NCI-H2227 treated with DMSO at 0.1 percent for 48 hours (cell line): Measurements from ENCODE around the gene CD74.
"Not testable (repeated sequence)": the region's sequence is repeated elsewhere in the genome, so short reads cannot be mapped to it uniquely, and the experiment has no call there.

Source experiments
- DNase-seq: peaks from one replicate; lab custom pipeline; 2025; lab: John Stamatoyannopoulos, UW

Gene CD74

DNA sequence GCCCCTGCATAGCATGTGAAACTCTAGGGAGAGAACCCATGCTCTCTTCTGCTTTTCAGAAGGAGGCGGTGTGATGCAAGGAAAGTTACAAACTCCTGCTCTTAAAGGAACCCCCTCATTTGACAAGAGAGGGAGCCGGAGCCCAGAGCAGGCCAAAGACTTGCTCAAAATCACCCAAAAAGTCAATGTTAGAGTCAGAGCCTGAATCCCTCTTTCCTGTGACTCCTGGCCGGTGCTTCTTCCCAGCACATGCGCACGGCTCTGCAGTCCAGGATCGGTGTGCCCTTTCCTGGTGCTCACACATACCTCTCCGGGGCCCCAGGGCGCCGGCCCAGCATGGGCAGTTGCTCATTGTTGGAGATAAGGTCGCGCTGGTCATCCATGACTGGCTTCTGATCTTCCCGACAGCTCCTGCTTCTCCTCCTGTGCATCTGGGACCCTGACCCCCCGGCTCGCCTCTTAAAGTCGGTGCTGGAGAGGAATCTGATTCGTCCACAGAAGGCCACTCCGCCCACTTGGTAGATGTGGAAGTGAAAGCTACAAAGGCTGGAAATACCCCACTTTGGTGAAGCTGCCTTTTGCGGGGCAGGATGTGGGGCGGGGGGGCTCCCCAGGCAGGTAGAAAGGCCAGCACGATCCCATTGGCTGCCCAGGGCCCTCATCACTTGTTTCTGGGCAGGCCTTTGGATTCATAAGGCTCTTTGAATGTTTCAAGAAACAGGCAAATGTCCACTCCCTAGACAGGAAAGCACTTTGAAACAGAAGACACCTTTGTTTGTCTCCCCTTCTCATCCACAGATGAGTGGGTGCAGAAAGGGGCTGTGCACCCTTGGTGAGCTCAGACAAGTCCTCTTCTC lies at the start of gene CD74:
Gene CD74 (minus strand): TSS at position 592 of the 857 bp plus-strand sequence. CDS start 161 bp downstream, at position 431.
- peak; percentile 12 for DNase-seq

DNA sequence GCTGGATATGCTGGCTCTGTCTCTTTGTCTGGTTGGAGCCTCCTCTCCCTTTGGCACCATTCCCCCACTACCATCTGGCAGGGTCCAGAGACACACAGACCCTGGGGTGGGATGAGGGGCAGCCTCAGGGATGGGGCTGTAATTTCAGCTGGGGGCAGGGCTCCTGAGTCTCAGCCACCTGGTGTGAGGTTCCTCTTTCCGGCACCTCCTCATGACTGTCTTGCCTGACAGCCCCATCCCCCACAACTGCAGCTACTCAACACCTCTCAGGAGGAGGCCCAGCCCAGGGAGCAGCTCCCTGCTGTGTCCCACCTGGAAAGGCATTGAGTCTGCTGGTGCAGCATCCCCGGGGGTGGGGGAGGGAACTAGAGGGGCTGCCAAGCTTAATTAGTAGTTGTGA lies 48.5 kb upstream of the CD74 start:
- DNase-seq: no peak

DNA sequence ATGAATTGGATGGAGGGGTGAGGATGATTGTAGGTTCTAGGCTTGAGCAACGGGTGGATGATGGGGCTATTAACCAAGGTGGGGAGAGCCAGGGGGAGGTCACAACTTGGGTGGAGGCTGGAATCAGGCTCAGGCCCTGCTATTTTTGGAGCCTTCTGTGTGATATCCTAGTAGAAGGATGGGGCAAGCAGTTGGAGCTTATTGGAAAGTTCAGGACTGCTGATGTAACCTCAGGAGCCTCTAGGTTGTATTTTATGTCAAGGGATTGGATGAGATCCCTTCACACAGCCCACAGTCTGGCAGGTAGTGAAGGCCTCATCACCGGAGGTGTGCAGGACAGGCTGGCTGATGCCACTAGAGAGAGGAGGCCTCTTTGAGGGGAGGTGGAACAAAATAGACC lies 48.1 kb upstream of the CD74 start:
- no peak for DNase-seq

DNA sequence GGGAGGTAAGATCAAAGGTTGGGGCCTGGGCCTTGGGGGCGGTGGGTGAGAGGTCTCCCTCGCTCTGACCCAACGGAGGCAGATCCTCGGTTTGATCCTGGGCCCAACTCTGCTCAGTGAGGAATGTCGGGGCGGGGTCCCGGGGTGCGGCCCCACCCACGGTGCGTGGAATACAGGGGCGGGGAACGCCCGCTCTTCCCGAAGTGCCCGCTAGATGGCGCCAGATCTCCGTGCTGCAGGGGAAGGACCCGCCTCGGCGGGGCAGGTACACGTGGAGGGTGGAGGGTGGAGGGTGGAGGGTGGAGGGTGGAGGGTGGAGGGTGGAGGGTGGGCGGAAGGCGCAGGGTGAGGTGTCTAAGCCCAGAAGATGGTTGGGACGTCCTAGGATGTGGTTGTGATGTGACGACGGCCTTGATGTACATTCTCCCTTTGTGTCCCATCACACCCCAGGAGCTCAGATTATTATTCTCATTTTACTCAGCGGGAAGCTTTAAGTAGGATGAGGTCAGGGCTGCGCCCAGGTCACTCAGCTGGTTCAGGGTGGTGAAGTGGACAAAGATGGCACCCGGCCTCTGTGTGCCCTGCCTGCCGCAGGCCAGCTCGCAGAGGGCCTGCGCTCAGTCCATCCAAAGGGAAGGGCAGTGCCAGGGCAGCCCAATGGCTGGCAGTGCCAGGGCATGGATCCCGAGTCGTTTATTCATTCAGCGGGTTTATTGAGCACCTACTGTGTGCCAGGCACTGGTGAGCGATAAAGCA lies 46.3 kb upstream of the CD74 start:
- DNase-seq: peak; percentile 33

DNA sequence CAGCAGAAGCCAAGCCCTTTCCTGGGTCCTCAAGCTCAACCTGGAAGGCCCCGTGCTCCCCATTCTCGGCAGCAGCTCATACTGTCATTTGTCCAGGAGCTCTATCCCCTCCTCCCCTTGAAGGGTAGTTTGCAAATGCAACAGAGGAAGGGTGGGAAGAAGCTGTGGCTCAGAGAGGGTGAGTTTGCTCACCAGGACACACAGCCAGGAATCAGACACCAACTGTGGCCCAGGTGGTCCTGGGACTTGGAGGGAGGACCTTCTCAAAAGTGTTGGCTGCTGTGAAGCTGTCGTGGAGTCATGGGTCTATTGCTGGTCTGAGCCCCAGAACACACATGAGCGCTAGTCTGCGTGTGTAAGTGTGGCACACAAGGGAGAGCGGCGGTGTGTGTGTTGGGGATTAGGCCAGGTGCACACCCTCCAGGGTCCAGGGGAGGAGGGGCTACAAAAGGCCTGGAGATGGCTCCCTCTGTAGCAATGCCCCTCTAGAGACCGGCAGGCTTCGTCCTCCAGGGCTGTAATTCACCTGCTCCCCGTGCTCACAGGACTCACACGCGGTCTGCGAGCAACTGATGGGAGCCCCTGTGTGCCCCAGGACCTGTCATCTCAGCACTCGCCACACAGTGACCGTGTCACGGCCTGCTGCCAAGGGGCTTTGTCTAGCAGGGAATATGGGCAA lies 45.0 kb upstream of the CD74 start:
- no peak for DNase-seq

DNA sequence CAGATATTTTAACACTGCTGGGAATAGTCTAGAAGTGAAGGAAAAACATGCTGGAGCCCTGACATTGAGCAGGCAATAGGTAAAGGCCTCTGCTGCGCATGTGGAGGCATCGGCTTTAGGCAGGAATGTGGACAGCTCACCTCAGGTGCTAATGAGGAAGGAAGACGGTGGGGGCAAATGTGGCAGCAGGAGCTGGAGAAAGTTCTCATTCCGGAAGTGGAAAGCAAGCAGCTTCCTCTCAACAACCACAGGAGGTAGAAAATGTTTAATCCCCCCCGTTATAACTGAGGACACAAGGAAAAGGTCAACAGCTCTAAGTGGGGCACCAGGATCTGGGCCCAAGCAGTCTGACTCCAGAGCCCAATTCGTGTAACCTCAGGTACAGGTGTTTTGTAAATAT lies 44.4 kb upstream of the CD74 start:
- DNase-seq: no peak

DNA sequence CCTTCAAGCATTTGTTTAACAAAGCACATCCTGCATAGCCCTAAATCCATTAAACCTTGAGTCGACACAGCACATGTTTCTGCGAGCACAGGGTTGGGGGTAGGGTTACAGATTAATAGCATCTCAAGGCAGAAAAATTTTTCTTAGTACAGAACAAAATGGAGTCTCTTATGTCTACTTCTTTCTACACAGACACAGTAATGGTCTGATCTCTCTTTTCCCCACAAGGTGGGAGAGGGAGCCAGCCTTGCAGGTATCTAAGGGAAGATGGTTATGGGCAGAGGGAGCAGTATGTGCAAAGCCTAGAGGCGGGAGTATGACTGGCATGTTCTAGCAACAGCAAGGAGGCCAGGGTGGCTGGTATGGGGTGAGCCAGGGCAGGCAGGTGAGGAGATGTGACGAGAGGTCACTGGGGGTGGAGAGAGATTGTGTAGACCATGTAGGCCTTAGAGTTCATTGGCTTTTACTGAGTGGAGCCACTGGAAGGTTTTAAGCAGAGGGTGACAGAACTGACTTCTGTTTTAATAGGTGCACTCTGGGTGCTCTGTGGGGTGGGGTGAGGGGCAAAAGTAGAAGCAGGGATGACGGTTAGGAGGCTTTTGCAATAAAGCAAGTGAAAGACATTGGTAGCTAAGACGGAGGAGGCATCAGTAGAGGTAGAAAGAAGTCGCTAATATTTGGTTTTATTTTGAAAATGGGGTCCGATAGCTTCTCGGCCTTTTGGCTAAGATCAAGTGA lies 42.0 kb upstream of the CD74 start:
- DNase-seq: no peak

DNA sequence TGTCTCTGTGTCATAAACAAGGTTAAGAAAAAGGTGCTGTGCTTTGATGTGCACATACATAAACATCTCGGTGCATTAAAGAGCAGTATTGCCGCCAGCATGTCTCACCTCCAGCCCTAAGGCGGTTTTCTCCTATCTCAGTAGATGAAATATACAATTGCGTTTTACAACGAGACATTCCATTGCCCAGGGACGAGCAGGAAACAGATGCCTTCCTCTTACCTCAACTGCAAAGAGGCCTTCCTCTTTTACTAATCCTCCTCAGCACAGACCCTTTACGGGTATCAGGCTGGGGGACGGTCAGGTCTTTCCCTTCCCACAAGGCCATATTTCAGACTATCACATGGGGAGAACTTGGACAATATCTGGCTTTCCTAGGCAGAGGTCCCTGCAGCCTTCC lies 41.3 kb upstream of the CD74 start:
- not testable (repeated sequence) for DNase-seq

DNA sequence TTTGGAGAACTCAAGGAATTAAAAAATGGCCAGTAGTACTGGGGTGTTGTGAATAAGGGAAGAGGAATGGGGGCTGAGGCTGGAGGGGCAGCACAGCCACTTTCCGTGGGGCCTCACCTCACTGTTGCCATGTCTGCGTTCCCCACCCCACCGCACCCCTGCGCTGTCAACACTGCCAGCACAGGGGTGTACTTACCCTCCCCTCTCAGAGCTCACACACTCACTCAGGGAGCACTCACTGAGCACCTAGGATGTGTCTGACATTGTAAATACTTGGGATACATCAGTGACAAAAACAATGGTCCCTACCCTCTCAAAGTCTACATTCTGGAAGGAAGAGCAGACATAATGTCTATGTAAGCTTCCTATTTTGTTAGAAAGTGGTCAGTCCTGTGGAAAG lies 40.2 kb upstream of the CD74 start:
- DNase-seq: no peak

DNA sequence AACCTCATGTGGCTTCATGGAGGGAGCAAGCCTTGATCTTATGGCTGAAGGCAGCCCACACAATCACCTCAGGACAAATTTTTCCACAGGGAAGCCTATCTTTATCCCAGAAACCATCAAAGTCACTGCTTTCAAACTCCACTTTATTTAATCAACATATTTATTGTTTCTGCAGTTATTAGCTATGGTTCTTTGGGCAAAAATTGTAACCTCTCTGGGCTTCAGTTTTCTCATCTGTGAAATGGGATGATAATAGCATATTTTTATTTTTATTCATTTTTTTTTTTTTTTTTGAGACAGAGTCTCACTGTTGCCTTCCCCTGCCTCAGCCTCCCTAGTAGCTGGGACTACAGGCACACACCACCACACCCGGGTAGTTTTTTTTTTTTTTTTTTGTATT lies 38.9 kb upstream of the CD74 start:
- DNase-seq: no peak

DNA sequence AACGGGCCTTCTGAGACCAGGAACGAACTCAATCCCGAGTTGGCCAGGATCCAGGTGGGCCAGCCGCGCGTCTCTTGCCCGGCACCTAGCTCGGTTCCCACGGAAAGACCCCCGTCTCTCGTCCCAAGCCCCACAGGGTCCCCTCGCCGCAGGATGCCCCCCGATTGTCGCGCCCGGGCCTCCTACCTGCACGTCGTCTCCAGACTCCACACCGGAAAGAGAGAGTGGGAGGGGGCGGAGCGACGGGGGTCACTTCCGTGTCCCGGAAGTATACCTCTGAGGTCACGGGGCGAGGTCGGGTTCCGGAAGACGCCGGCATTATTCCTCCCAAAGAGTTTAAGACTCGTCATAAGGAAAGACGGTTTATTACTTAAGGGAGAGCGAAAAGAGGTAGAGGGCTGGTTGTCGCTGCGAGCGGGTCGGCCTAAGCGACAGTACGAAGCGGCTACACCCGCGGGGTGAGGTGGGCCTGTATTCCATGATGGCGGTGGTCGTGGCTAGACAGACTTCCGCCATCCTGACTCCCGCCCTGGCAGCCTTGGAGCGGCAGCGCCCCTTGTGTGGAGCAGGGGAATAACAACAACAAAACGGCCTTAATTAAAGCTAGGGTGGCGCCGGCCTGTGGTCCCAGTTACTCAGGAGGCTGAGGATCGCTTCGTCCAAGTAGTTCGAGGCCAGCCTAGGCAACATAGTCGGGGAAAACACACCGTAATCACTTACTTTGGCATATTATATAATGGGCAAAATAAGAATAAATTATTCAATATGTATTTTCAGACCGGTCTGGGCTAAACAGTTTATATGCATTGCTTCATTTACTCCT lies 37.0 kb upstream of the CD74 start, which contains the start of gene RPS14:
Gene RPS14 (minus strand): TSS at position 223 of the 823 bp plus-strand sequence. CDS start 2,006 bp downstream, outside the sequence.
- peak; percentile 94 for DNase-seq

DNA sequence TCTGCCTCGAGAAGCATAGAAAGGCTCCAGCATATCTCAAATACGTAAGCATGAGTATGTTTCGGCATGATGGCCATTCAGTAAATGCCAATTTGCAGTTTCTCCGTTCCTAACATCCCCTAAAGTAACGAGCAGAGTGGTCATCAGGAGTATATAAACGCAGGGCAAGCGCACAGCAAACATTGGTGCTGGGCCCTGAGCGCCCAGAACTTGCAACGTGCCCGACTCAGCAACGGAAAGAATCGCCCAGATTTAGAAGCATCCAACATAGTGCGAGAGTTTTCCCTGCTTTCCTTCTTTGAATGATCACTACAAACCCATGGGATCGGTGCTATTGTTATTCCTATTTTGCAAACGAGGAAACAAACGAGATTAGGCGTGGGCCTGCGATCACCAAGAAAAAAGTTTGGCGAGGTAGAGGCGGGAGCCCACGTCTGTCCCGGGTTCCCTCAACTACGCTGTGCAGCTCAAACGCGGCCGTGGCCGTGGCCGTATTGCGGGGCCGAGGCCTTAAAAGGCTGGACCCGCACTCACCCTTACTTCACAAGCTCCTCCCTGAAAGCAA lies 36.3 kb upstream of the CD74 start:
- DNase-seq: no peak

DNA sequence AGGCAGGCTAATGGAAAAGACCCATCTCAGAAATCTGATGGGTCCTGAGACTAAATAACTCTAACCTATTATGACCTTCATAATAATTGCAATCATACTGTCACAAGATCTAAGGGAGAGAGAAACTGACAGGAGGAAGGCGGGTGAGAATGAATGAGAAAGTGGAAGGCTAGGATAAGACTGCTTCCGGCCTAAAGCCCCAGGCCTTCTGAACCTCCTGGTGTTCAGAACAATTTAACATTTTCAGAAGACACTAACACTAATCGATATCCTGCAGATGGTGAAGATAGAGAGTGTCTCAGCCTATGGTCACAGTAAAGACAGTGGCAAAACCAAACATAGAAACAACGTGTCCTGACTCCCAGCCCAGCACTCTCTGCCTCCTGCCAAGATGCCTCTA lies 35.6 kb upstream of the CD74 start:
- no peak for DNase-seq

DNA sequence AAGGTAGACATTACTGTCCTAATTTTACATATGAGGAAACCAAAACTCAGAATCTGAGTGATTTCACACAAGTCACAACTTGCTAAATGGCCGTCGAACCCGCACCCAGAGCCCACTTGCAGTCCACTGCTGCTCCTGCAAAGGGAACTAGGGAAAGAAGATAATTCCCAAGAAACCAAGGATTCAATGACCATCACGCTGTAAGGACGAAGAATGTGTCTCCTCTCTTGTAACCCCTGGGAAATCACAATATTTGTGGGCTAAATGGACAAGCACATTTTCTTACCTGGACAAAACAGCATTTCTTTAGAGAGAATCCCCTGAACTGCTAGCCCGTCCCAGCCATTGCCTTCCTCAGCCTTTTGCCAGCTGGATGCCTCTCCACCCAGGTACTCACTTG lies 34.5 kb upstream of the CD74 start:
- no peak for DNase-seq

DNA sequence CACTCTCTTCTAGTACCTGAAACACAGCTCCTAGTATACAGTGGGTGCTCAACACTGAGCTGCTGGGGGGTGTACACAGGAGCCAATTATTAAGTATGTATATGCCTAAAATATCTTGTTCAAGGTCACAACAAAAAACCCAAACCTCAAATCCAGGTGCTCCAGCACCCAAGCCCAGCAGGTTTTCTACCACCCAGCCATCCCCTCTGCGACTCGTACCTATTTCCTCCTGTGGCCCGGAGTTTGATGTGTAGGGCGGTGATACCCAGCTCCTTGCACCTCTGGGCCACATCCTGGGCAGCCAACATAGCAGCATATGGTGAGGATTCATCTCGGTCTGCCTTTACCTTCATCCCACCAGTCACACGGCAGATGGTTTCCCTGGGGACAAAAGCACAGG lies 33.9 kb upstream of the CD74 start:
- DNase-seq: no peak

DNA sequence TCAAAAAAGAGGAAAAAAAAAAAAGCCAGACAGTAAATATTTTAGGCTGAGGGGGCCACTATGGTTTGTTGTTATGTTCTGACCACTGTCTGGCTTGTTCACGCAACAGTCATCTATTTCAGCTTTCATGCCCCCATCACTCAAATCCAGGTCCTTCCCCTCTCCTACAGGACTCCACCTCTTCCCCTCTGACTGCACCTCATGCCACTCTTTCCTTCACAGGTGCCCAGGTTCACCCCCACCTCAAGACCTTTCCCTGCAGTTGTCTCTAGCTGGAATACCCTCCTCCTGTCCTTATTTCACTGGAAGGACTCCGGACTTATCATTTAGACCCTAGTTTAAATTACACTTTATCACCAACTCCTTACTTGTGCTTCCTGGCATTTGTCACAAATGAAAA lies 33.4 kb upstream of the CD74 start:
- DNase-seq: no peak

DNA sequence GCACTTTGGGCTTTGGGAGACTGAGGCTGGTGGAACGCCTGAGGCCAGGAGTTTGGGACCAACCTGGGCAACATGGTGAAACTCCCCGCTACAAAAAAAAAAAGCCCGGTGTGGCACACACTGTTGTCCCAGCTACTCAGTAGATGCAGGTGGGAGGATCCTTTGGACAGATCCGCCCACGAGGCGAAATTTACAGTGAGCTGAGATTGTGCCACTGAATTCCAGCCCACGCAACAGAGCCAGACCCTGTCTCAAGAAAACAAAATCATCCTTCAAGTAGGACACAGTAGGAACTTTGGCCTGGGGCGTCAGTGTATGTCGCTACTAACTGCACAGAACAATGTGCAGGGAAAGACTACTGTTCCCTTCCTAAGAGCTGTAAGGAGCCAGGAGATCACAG lies 32.1 kb upstream of the CD74 start:
- no peak for DNase-seq

DNA sequence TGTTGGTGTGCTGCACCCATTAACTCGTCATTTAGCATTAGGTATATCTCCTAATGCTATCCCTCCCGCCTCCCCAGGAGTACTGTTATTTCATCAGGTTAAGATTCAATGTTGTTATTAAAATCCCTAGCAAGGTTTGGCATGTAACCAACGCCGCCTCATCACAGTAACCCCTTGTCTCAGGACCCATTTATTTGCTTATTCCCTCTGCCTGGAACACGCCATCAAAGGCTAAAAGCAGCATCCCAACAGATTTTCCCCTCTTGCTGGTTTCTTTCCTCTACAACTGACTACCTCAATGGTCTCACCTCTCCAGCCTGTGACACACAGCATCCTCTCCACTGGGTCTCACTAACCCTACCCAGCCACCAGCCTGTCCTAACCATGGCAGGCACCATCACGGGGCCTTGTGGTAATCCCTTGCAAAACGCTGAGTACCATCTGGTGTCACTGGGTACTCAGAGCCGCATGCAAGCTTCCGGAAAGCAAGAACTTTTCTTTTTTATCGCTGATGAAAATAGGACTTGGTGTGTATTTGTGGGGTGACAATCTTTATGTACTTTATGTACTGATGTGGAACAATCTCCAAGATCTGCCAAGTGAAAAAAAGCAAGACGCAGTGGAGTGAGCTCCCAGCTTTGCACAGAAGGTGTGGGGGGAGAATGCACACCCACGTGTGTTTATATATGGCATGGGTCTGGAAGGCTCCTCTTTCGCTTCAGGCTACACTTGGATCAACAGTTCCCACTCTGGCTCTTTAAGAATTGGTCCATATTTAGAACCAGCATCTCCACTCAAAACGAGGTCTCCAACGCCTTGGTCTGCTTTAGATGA lies 30.7 kb upstream of the CD74 start:
- DNase-seq: no peak

DNA sequence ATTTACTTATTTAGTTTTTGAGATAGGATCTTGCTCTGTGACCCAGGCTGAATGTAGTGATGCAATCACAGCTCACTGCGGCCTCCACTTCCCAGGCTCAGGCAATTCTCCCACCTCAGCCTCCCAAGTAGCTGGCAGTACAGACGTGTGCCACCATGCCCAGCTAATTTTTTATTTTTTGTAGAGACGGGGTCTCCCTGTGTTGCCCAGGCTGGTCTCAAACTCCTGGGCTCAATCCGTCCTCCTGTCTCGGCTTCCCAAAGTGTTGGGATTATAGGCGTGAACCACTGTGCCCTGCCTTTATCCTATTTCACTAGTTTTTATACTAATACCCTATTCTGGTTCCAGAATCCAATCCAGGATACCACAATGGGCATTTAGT lies 30.0 kb upstream of the CD74 start:
- no peak for DNase-seq
